Ammon's horn (tissue), 1 donor: ENCODE measurements around the gene LIPC.

Source experiments
- DNase-seq: peaks from one replicate; pipeline ENCODE4 v3.0.0-alpha.2; 2016; ENCODE audit warnings: low spot score

LIPC gene

DNA sequence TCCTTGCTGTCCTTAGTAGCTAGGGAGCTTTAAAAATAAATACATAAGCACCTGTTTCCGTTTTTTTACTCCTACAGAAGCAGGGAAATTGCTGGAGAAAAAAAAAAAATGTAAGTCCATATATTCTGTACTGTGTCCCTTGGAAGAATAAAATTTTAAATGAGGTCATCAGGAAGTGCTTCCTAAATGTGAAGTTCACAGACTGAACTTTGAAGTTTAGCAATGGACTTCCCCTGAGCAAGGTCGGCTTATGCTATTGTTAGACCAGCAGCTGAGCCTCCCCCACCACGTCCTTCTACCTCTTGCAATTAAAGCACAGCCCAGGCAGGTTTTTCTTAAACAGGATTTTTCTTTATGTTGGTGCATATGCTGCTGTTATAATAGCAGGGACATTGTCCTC, 26.3 kb downstream of the LIPC start:
- no peak for DNase-seq

DNA sequence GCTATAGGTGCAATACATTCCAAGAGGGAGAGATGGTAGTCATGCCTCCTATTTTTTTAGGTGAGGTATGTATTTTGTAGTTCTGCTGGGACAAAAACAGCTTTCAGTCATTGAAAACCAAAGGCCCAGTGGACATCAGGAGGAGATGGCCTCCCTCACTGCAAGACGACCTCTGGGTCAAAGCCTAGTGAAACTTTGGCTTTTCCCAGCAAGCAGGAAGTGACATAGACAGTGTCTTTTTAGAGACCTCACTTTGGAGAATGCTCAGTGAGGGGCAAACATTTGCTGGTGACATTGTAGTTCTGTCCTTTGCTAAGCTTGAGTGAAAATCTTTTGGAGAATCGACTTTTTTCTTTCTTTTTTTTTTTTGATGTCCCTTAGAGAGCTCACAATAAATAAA, 27.3 kb downstream of the LIPC start:
- no peak for DNase-seq

DNA sequence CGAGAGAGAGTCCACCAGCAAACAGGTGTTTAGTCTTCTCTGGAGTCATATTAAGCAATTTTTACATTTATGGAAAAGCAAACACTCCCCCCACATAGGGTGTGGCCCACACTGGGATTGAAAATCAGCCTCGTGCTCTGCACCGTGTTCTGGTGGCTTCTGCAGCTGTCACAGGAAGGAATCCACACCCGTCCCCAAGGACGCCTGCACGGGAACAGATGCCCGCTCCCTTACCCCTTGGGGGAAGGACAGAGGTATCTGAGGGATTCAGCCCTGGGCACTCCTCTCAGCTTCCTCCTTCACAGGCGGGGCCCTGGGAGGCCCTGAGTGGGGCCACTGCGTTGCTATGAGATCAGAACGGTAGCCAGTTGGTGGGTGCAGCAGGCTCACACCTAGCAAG, 27.8 kb downstream of the LIPC start:
- DNase-seq, result no peak

DNA sequence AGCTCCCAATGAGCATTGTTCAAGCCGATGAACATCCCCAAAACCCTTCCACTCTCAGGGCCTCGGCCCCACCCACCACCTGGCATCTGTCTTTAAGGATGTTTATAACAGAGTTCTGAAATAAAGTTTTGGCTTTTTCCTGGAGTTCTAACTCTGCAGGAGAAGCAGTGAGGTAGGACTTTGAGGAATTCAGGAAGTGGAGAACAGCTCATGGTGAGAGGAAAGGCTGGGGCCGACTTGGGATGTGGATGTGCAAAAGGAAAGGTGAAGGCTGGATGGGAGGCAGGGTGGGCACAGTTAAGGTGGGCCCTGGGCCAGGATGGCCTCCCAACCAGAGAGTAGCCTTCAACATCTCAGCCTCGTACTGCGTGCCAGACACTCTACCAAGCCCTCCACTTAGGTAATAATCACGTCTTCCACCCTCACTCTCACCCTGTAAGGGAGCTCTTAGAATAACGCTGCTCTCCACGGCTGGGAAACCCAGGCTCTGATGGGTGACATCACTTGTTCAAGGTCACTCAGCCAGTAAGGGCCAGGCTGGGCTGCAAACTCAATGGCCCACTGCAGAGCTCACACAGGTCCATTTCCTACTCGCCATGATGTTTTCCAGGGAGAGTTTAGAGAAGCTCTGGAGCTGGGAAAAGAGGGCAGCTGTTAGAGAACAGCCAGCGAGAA, 28.5 kb downstream of the LIPC start:
- DNase-seq, result no peak

DNA sequence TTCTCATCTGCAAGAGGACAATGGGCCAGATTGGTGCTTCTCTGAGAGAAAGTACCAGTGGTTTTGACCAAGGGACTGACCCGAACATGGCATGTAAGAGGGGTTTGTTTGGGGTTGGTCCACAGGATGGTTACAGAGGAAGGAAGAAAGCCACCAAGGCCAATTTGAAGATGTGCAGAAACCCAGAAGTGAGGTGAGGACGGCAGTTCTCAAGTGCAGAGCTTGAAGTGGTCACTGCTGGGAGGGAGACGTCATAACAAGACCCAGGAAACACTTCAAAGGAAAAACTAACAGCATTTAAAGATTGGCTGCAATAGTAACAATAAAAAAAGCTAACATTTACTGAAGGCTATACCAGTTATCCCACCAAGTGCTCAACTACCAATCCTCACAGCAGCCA, 29.1 kb downstream of the LIPC start:
- DNase-seq, result no peak

DNA sequence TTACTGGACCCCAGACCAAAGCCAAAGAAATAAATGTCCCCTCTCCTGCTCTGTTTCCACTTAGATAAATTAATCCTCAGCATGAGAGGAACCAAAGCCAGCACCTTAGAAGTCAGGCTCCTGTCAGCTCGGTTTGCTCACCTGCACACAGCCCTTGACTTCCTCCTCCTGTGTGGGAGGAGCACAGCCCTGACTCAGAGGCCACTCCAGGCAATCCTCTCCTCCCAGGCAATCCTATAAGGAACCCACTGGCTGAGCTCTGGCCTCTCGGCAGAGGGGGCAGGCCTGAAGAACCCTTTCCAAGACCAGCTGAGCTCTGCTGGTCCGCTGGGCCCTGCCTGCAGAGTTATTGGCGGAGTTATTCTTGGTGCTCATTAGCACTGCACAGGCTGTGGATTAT, 30.8 kb downstream of the LIPC start:
- no peak for DNase-seq

DNA sequence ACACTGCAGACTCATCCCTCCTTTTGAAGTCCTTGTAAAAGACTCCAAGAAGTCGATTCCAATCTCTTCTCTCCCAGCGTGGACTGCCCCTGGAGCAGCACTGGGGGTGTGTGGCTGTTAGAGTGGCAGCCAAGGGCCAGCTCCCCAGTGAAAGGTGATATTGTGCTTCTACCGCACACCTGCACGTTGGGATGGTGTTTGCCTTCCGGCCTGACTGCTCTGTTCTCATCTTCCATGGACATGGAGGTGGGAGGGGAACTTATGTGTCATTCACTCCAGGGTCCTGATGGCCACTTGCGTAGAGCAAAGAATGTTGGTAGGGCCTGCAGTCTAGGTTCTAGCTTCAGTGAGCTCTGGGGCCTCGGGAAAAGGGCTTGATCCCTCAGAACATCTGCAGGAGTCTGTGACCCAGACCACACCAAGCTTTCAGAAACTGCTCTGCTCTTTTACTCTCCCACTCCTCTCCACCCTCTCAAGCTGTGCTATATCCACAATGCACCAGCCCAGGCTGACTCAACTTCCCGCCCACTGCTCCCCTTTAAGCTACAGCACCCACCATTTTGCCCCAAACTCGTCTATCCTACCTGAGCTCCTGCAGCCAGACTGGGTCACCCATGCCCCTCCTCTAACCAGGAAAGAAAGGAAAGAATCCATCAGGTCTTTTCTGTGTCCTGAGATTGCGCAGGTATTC, 31.3 kb downstream of the LIPC start:
- no peak for DNase-seq

DNA sequence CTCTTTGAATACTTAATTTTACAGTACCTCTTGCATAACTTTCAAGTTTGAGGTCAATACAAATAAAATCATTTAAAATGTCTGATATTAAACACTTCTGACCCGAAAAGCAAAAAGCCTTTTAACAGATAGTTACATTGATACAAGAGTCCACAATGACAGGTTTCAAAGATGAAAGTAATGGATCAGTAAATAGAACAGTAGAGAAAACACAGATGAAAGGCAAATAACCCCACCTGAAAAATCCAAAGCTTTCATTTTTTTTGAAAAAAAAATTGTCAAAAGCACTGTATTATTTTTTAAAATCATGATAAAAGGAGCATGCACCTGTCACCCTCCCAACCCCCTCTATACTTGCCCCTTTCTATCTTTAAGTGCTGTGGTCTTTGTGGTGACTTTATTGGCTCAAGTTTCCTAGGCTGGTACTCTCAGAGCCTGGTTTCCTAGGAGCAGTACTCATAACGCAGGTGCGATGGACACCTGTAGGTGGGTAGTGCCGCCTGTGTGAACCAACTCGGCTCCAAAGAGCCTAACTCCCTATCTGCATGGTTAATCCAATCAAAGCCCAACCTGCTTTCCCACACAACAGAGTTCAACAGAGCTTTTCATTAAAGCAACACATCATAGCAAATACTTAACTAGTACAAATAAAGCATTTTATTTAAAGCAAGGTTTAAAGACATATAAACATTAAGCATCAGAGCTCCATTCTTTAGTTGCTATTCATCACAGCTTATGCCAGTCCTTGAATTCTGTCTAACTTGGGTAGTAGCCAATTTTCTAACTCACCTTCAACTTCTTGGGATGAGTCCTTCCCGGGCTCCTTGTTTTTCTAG, 32.2 kb downstream of the LIPC start:
- DNase-seq, result no peak

DNA sequence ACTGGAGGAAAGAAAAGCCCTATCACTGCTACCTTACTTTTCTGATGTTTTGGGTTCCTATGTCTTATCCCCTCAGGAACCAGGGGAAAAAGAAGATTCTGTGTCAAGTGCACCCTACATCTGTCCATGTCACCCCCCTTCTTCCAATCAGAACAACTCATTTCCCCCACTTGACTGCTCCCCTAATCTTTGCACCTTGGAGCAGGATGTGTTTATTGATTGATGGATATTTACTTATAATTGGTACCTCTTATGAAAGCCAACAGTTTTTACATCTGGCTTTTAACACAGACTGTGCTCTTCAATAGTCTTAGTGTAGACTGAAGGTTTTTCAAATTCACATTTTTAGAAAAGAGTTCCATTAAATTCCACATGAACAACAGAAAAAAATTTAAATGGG, 33.3 kb downstream of the LIPC start:
- DNase-seq, result no peak

DNA sequence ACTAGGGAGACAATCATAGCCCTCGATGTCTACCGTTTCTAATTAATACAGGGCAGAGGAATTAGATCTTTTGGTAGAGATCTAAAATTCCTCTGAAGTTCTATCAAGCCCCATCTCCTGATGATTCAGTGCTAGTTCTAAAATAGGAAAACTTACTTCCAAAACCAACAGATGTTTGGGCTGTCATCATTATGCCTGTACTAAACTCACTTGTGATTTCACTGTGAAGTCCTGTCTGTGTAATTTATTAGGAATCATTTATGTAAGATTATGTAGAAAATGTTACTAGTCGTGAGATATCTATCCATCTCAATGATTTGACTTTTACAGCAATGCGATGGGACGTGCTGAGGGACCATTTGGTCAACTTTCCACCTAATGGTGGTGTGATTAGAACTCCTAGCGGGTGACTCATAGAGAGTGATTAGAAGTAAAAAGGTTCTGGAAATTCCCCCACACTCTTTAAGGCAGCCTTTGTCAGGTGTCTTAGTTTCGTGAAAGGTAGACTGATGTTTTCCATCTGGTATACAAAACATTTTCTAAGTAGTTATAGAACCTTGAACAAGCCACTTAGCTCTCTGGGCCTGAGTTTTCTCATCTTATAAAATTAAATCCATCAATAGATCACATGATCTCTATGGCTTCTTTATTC, 34.2 kb downstream of the LIPC start:
- no peak for DNase-seq

DNA sequence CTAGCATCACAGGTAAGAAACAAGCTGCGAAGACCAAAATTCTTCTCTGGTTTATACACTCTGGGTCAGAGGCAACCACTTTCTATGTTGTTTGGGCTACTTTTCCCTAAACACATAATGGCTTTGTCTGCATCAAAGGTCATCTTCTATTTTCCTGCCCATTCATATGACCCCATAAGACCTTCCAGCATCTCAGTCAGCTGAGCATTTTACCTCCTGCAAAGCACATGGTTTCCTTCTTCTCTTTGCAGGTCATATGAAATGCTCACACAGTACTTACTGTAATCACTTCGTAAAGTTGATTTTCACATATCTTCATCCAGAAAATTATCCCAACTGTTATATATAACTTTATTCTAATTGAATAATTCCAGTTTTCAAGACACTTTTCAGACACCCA, 34.8 kb downstream of the LIPC start:
- no peak for DNase-seq

DNA sequence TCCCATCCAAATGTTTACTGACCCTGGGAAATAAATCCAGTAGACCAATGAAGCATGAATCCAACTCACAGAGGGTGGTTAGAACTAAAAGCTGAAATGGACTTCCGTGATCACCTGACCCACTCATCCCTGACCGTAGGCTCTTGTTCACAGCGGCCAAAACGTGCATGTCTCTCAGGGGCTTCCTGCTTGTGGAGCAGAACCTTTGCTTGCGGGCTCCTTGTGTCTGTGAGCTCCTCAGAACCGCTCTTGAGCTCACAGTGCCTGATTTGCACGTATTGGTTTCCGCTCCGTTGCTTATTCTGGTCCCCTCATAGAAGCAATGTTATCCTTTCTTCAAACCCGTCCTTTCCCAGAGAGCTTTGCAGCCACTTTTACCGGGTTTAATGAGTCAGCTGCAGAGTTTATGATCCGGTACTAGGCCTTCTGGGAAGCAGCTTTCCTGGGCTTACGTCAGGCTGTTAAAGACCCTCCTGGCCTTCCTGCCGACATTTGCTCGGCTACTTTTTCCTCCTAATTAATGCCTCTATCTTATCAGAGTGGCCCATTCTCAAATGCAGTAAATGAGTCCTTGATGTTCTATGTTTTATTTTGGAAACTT, 35.4 kb downstream of the LIPC start:
- no peak for DNase-seq

DNA sequence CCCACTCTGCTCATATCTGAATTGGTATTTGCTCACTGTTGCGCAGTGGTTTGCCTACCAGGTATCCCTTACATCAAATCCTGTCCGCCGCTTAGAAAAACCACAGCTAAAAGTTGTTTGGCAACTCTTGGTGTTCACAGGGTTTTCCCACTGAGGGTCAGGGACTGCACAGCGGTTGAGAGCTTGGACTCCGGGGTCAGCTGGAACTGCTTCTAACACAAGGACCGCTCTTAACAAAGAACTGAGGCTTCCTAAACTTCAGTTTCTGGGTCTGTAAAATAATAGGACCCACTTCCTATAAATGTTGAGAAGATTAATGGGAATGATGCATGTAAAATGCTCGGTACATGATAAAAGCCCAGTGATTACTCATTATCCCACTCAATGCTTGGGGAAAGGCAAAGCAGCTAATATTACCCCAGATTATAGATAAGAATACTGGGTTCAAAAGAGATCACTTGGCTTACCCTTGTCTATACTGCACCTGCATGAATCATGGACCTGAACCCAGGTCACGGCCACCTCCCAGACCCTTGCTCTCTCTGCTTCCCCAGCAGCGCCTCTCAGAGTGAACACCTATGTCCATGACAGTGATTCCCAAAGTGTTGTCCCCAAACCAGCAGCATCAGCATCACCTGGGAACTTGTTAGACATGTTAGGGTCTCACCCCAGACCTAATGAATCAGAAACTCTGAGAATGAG, 36.1 kb downstream of the LIPC start:
- DNase-seq, result no peak

DNA sequence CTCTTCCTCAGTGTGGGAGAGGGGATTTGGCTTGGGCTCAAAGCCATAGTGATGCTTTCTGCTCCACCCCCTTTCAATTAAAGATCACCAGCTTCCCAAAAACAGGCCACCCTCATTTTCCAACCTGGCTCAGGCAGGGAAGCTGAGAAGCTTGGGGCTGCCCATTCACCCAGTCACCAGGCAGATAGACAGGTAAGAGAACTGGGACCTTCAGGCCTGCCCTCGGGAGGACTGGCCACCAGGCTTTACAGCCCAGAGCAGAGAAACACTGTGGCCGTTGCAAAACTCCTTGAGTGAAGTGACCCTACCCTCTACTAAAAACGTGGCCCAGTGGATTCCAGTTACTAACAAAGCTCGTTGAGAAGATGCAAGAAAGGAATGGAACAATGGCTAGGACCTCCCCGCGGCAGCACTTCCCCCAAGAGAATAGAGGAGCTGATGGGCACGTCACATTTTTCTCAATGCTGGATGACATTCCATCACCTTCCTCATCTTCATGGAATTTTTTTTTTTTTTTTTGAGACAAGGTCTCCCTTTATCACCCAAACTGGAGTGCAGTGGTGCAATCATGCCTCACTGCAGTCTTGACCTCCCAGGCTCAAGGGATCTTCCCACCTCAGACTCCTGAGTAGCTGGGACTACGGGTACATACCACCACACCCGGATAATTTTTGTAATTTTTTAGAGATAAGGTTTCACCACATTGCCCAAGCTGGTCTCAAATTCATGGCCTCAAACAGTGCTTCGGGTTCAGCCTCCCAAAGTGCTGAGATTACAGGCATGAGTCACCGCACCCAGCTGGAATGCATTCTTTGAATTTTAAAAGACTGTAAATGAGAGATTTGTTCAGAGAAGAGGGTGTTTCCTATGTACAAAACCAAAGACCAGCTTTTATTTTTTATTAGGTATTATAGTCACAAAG, 37.9 kb downstream of the LIPC start:
- DNase-seq, result no peak

DNA sequence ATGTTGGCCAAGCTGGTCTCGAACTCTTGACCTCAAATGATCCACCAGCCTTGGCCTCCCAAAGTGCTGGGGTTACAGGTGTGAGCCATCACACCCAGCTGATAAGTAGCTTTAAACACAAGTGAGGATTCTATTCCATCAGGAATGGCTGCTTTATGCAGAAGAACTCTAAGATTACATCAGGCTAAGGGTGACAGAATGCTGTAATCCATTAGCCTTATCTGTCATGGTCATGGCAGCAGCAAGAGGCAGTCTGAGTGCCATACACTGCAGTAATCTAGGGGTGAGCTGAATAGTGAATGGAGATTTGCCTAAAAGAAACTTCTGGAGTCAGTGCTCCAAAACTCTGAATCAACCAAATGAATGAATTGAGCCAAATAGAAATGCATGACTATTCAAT, 39.6 kb downstream of the LIPC start:
- no peak for DNase-seq

DNA sequence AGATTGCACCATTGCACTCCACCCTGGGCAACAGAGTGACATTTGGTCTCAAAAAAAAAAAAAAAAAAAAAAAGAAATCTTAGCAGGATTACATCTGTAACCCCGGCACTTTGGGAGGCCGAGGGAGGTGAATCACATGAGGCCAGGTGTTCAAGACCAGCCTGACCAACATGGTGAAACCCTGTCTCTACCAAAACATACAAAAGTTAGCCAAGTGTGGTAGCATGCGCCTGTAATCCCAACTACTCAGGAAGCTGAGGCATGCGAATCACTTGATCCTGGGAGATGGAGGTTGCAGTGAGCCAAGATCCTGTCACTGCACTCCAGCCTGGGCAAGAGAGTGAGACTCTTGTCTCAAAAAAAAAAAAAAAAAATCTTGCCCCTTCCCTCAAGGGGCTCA, 40.4 kb downstream of the LIPC start:
- DNase-seq, result no peak

DNA sequence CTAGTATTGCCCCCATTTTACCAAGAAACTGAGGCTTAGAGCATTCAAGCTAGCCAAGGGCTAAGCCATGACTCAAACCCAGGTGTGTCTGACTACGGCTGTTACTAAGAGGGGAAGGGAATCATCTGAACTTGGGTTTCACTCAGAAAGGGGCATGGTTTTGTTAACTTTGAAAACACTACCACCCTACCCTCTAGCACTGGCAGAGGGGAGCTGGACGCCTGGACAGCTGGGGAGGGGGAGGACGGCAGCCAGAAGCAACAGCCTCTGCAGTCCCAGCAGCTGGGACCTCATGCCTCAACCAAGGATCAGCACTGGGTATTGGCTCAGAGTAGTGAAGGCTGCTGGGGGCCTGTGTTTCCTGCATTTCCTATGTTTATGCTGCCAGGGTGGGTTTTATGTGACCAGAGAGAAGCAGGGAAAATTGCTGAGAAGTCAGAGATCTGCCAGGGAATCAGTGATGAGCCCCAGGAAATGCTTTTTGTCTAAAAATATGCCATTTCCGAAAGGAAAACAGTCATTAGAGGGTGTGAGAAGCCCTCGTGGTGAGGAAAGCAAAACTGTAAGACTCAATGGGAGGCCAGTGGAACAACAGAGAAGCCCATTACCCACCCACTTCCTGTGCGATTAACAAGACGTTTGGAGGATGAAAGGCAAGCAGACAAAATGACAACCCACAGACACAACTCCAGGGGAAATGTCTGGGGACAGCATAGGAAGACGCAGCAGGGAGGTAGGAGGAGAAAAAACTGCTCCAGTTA, 41.2 kb downstream of the LIPC start:
- DNase-seq, result no peak

DNA sequence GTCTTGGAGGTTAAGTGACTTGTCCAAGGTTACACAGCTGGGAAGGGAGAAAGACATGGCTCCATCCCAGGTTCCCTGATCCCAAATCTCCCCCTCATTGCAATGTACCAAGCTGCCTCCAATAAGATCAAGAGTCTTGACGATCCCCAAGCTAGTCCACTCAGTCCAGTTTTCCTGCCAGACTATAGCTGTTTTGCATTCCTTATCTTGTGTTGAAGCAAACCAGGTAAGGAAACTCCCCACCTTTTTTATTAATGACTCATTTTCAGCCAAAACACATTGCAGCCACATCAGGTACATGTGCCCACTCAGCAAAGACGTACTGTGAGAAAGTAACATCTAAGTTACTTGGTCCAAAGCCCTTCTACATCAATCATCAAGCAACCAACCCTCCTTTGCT, 41.9 kb downstream of the LIPC start:
- DNase-seq, result no peak

DNA sequence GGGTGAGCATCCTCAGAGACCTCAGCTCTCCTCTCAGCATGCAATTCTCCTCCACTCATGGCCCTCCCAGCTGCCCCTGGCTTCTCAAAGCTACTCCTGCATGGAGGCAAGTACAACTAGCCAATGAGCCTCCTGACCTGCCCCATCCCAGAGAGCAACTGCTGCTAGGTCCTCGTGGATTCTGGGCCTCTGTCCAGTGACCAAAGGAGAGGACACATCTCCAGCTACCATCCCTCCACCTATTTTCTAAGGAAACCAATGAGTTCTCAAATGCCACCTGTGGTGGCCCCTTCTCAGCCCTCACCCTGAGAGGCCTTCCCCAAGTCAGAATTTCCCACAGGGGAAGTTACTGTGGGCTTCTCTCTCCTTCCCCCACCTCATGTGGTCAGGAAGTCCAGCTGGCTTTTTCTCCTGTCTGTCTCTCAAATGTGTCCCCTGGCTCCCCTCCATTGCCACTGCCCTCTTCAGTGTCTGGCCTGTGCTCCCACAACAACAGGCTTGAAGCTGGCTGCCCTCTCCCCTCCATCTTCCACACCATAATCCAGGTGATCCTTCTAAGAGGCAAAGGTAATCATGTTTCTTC, 43.0 kb downstream of the LIPC start:
- no peak for DNase-seq
